Measurements from ENCODE around the gene SLAMF1. TPM values are rescaled to one million over a fixed set of nuclear protein-coding genes. Genes with fewer than 3 reads are reported as not detected.

The SLAMF1 gene
- polyA plus RNA-seq, 3 donors, result 0.13 to 0.65 TPM; not detected in 1

GRCh38 chr1:160657250-160657781 is 10.5 kb upstream of the SLAMF1 start:
- H3K4me1 Mint-ChIP-seq, result peaks cover 36% of the 10 kb centered on the region
- H3K27ac Mint-ChIP-seq, result peak overlapping the region; percentile 27 to 87 (median 82)
- peaks cover 0 to 3% (median 0%) of the 10 kb centered on the region in 7 donors for H3K9me3 Mint-ChIP-seq
- Histone ChIP-seq H3K9ac (ENCODE audit: insufficient read depth, low read length, poor library complexity, severe bottlenecking) (no peak overlapping the region), H3K79me2 (ENCODE audit: insufficient read depth, low read length) (no peaks in the 10 kb centered on the region), H2AFZ (ENCODE audit: insufficient read depth, low read depth, low read length, poor library complexity, severe bottlenecking) (peak overlapping the region; percentile 39), H4K20me1 (ENCODE audit: insufficient read depth, low read length) (no peaks in the 10 kb centered on the region), H3K27me3 (ENCODE audit: control insufficient read depth in 2 of 2, insufficient read depth in 2 of 2, low read length in 2 of 2) (no peaks in the 10 kb centered on the region), H3K4me1 (ENCODE audit: control insufficient read depth in 1 of 2, insufficient read depth in 2 of 2, low read length in 2 of 2) (peaks cover 26 to 31% of the 10 kb centered on the region in 2 donors), H3K9me3 (replicated peaks in 1 of 2; ENCODE audit: control insufficient read depth in 1 of 2, insufficient read depth in 1 of 2, low read length in 2 of 2) (no peaks in the 10 kb centered on the region), H3K27ac (ENCODE audit: low read depth in 1 of 2, low read length in 2 of 2) (peak overlapping the region; percentile 51 to 63), H3K4me3 (replicated peaks in 1 of 3; ENCODE audit: low read depth in 2 of 3, low read length in 3 of 3) (peak overlapping the region in 1 of 3 experiments; percentile 46), H3K4me2 (replicated peaks; ENCODE audit: extremely low read depth, low read length, poor library complexity, severe bottlenecking) (peak overlapping the region; percentile 64), H3K36me3 (replicated peaks in 1 of 2; ENCODE audit: control insufficient read depth in 1 of 2, insufficient read depth in 2 of 2, low read length in 2 of 2) (no peaks in the 10 kb centered on the region)
- H3K4me3 Mint-ChIP-seq, result peak overlapping the region; percentile 49 to 64
- peak in 1 of 3 donors; percentile 32 for DNase-seq
- WGBS (ENCODE audit: insufficient coverage), result no CpG with 5 or more reads among the region's 5 CpGs
- H3K36me3 Mint-ChIP-seq, result peaks cover 0 to 5% of the 10 kb centered on the region in 2 donors
- TF ChIP-seq CTCF (IDR thresholded peaks at IDR 0.05), result no peak
- intact Hi-C loops (cut with micrococcal nuclease), result loop anchor here in 1 of 2 donors (5.0 kb wide), 1 partner anchor 40 kb away; no protein-coding TSS in a partner anchor
- no peaks in the 10 kb centered on the region for H3K27me3 Mint-ChIP-seq (ENCODE audit: low read depth in 3 of 3)

DNA sequence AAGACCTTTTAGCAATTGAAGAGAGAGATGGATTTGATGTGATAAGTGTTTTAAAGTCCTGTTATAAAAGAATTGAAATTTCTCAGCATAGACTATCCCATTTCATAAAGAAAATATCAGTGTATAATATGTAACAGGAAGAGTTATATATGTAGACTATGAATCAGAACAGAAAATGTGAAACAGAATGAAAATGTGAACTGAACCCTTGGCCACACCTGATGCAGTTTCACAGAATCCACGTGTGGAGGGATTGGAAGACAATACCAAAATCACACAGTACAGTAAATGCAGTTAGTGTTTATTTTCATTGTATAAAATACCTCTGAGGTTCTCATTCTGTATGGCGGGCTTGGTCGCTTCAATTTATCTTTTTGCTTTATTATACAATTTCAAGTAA is 9.9 kb upstream of the SLAMF1 start:
- H3K9ac ChIP-seq (ENCODE audit: insufficient read depth, low read length, poor library complexity, severe bottlenecking), result no peak overlapping the region
- no peaks in the 10 kb centered on the region for H3K9me3 ChIP-seq (replicated peaks in 1 of 2; ENCODE audit: control insufficient read depth in 1 of 2, insufficient read depth in 1 of 2, low read length in 2 of 2)
- H3K4me1 Mint-ChIP-seq, result peaks cover 38% of the 10 kb centered on the region
- H3K4me3 Mint-ChIP-seq, result no peak overlapping the region
- no CpG with 5 or more reads among the region's 3 CpGs for WGBS (ENCODE audit: insufficient coverage)
- H3K4me1 ChIP-seq (ENCODE audit: control insufficient read depth in 1 of 2, insufficient read depth in 2 of 2, low read length in 2 of 2), result peaks cover 26 to 31% of the 10 kb centered on the region in 2 donors
- no peaks in the 10 kb centered on the region for H3K27me3 ChIP-seq (ENCODE audit: control insufficient read depth in 2 of 2, insufficient read depth in 2 of 2, low read length in 2 of 2)
- no peak for DNase-seq
- no peaks in the 10 kb centered on the region for H4K20me1 ChIP-seq (ENCODE audit: insufficient read depth, low read length)
- H3K9me3 Mint-ChIP-seq, result peaks cover 0 to 3% (median 0%) of the 10 kb centered on the region in 7 donors
- H3K36me3 ChIP-seq (replicated peaks in 1 of 2; ENCODE audit: control insufficient read depth in 1 of 2, insufficient read depth in 2 of 2, low read length in 2 of 2), result no peaks in the 10 kb centered on the region
- H3K27me3 Mint-ChIP-seq (ENCODE audit: low read depth in 3 of 3), result no peaks in the 10 kb centered on the region
- no peak overlapping the region for H3K27ac ChIP-seq (ENCODE audit: low read depth in 1 of 2, low read length in 2 of 2)
- peak overlapping the region in 2 of 7 donors; percentile 82 to 87 for H3K27ac Mint-ChIP-seq
- intact Hi-C loops (cut with micrococcal nuclease), result loop anchor here in 1 of 2 donors (5.0 kb wide), 1 partner anchor 39 kb away; no protein-coding TSS in a partner anchor
- H3K4me3 ChIP-seq (replicated peaks in 1 of 3; ENCODE audit: low read depth in 2 of 3, low read length in 3 of 3), result no peak overlapping the region
- no peak overlapping the region for H3K4me2 ChIP-seq (replicated peaks; ENCODE audit: extremely low read depth, low read length, poor library complexity, severe bottlenecking)
- no peak overlapping the region for H2AFZ ChIP-seq (ENCODE audit: insufficient read depth, low read depth, low read length, poor library complexity, severe bottlenecking)
- no peaks in the 10 kb centered on the region for H3K79me2 ChIP-seq (ENCODE audit: insufficient read depth, low read length)
- no peak for TF ChIP-seq CTCF (IDR thresholded peaks at IDR 0.05)
- H3K36me3 Mint-ChIP-seq, result peaks cover 0 to 5% of the 10 kb centered on the region in 2 donors

All from CD14-positive monocyte (primary cell).